Lower leg skin (tissue), 3 donors: Measurements from ENCODE around the gene PLEKHM1.
"Not testable (repeated sequence)": the region's sequence is repeated elsewhere in the genome, so short reads cannot be mapped to it uniquely, and the experiment has no call there.

Experiments used
- POLR2A ChIP-seq, 2 donors: fragments of 450-650 bp; IDR thresholded peaks; one replicate each; pipeline ENCODE4 v1.6.1; 2016 to 2017; ENCODE audit warnings: antibody characterized with exemption in 2 of 2, mild to moderate bottlenecking in 1 of 2, moderate library complexity in 1 of 2
- TF ChIP-seq, protein P1 (sequence below), 3 donors: fragments of 450-650 bp; IDR thresholded peaks; one replicate each; pipeline ENCODE4 v1.5.1; 2016; ENCODE audit warnings: antibody characterized with exemption in 3 of 3, mild to moderate bottlenecking in 3 of 3, moderate library complexity in 2 of 3

DNA sequence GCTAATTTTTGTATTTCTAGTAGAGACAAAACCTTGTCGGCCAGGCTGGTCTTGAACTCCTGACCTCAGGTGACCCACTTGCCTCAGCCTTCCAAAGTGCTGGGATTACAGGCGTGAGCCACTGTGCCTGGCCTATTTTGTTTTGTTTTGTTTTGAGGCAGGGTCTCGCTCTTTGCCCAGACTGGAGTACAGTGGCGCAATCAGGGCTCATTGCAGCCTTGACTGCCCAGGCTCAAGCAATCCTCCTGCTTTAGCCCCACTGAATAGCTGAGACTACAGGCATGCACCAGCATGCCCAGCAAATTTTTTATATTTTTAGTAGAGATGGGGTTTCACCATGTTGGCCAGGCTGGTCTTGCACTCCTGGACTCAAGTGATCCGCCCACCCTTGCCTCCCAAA, 30.1 kb downstream of the PLEKHM1 start:
- TF ChIP-seq, protein P1, sequence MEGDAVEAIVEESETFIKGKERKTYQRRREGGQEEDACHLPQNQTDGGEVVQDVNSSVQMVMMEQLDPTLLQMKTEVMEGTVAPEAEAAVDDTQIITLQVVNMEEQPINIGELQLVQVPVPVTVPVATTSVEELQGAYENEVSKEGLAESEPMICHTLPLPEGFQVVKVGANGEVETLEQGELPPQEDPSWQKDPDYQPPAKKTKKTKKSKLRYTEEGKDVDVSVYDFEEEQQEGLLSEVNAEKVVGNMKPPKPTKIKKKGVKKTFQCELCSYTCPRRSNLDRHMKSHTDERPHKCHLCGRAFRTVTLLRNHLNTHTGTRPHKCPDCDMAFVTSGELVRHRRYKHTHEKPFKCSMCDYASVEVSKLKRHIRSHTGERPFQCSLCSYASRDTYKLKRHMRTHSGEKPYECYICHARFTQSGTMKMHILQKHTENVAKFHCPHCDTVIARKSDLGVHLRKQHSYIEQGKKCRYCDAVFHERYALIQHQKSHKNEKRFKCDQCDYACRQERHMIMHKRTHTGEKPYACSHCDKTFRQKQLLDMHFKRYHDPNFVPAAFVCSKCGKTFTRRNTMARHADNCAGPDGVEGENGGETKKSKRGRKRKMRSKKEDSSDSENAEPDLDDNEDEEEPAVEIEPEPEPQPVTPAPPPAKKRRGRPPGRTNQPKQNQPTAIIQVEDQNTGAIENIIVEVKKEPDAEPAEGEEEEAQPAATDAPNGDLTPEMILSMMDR (IDR thresholded peaks at IDR 0.05), result not testable (repeated sequence)
- TF ChIP-seq POLR2A (IDR thresholded peaks at IDR 0.05), result not testable (repeated sequence)
